Choroid plexus epithelial cell (primary cell): ENCODE data around the gene MYRF.

Experiments used
- DNase-seq: peaks from one replicate; pipeline ENCODE4 v3.0.0-alpha.2; 2010; ENCODE audit warnings: low read depth
- H3K4me3 ChIP-seq: 2 replicates; pipeline ENCODE4 v1.5.1; 2011; ENCODE audit warnings: low read depth, mild to moderate bottlenecking, control low read depth, low read length, moderate library complexity
- TF ChIP-seq, protein P1 (sequence below): conservative IDR thresholded peaks from 2 replicates; pipeline ENCODE4 v1.5.1; 2011; ENCODE audit warnings: low read depth, mild to moderate bottlenecking, control low read depth, inconsistent platforms, low read length, moderate library complexity

The MYRF gene

DNA sequence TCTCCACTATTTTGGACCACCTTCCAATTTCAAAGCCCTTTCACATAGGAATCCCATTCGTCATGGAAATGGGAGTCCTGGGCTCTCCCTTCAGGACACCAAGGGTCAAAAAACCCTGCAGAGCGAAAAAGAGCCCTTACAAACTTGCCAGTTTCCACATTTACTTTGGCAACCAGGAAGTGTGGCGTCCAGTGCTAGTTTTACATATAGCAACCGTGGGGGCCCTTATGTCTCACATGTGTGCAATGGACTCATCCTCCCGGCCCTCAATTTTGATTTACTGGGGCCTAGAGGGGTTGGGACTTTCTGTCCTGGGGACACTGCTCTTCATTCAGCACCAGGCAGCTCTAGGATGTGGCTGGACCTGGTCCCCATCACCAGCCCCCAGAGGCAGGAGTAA lies 38.5 kb upstream of the MYRF start:
- TF ChIP-seq, protein P1, sequence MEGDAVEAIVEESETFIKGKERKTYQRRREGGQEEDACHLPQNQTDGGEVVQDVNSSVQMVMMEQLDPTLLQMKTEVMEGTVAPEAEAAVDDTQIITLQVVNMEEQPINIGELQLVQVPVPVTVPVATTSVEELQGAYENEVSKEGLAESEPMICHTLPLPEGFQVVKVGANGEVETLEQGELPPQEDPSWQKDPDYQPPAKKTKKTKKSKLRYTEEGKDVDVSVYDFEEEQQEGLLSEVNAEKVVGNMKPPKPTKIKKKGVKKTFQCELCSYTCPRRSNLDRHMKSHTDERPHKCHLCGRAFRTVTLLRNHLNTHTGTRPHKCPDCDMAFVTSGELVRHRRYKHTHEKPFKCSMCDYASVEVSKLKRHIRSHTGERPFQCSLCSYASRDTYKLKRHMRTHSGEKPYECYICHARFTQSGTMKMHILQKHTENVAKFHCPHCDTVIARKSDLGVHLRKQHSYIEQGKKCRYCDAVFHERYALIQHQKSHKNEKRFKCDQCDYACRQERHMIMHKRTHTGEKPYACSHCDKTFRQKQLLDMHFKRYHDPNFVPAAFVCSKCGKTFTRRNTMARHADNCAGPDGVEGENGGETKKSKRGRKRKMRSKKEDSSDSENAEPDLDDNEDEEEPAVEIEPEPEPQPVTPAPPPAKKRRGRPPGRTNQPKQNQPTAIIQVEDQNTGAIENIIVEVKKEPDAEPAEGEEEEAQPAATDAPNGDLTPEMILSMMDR: no peak
- no peak for DNase-seq
- no peak overlapping the region for H3K4me3 ChIP-seq

GRCh38 chr11:61714316-61714715 lies 38.1 kb upstream of the MYRF start:
- no peak overlapping the region for H3K4me3 ChIP-seq
- TF ChIP-seq, protein P1: no peak
- no peak for DNase-seq

GRCh38 chr11:61714916-61715315 lies 37.5 kb upstream of the MYRF start:
- TF ChIP-seq, protein P1: no peak
- H3K4me3 ChIP-seq: no peak overlapping the region
- no peak for DNase-seq

DNA sequence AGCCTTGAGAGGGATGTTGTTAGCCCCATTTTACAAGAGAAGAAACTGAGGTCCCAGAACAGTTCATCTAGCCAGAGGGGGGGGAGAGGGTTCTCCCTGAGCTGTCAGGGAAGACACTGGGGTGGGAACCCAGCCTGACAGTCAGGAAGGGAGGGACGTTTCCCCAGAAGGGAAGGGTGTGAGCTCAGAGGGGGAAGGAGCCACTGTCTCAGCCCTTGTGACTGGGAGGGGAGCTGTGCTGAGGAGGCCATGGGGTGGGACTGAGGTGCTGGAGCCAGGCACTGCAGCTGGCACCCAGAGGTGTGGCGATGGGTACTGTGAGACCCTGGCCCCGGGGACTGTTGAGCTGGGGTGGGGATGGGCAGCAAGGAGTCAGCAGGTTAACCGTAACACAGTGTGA lies 36.6 kb upstream of the MYRF start:
- H3K4me3 ChIP-seq: no peak overlapping the region
- TF ChIP-seq, protein P1: no peak
- no peak for DNase-seq

DNA sequence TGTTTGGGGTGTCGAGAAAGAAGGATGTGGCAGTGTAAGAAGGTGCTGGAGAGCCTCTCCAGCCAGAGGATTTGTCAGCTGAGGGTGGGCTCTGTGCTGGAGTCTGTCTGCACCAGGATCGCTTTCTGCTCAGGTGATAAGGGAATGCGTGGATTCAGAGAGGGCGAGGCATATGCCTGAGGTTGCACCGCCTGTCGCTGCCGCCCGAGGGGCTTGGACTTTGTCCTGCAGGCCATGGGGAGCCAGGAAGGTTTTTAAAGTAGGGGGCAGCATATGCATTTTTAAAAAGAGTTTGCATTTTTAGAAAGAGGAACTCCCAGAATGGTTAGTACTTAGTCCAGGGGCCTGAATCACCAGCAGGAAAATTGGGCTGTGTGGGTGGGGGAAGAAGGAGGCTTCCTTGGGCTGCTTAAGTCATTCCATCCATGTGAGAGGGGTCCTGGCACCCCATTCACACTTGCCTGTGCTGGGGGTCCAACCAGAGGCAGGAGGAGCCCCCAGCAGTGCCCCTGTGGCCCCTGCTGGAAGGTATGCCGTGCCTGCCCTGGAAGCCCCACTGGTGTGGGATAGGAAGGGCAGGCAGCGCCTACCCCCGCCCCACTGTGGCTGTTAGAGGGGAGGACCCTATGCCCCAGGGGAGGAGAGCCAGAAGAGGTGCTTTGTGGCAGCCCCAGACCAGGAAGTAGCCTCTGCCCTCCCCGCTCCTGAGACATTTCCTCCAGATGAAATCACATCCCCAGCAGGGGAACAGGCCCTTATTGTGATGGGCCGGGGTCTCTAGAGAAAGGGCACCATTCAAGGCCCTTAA lies 35.8 kb upstream of the MYRF start:
- TF ChIP-seq, protein P1: no peak
- H3K4me3 ChIP-seq: no peak overlapping the region
- no peak for DNase-seq

DNA sequence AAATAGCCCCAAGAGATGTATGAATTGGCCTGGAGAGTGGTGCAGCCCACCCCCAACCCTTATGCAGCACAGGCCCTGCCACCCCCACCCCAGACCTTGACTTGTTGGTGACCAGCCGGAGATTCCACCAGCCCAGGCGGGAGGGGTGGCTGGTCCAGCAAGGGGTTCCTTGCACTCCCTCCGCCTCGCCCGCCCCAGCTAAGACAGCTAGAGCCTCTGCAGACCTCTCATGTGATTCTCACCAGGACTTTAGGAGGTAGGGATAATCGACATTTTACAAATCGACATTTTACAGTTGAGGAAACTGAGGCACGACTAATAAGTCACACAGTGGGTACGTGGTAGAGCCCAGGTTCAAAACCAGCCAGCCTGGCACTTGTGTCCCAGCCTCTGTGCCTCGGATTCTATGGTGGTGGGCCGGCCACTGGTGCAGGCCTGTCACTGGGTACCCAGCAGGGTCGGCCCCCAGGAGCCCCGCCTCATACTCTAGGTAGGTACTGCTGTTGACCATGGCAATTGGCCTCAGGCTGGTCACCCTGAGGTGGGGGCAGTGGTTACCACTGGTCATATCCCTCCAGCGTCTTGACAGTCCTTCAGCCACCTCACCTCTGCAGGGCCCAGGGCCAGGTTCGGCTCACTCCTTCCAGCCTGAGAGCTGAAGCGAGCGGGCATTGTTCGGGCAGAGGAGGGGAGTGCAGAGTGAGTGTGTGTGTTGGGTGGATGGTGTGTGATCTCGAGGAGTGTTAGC lies 35.0 kb upstream of the MYRF start:
- no peak overlapping the region for H3K4me3 ChIP-seq

More for the DNA sequence above, 35.0 kb upstream of the MYRF start:
- TF ChIP-seq, protein P1: no peak
- DNase-seq: no peak
